Testis (tissue), 2 donors: ENCODE measurements around the gene MSL3.

ENCODE experiments used
- CTCF ChIP-seq, 3 experiments: fragments of 450-650 bp in 2 of 3; fragments of 200-600 bp in 1 of 3; sonication (generic) in 1 of 3; IDR thresholded peaks; one replicate each; pipeline ENCODE4 v1.5.1; 2016 to 2019; ENCODE audit warnings: antibody characterized with exemption in 3 of 3, mild to moderate bottlenecking in 2 of 3, moderate library complexity in 1 of 3
- POLR2A ChIP-seq: fragments of 450-650 bp; IDR thresholded peaks from one replicate; pipeline ENCODE4 v1.6.1; 2017; ENCODE audit warnings: antibody characterized with exemption, mild to moderate bottlenecking, moderate library complexity

GRCh38 chrX:11750046-11750445, 8.0 kb upstream of the MSL3 start:
- TF ChIP-seq CTCF (IDR thresholded peaks at IDR 0.05): no peak
- no peak for TF ChIP-seq POLR2A
